ENCODE results near the gene TPCN2.

- no peak for TF ChIP-seq CTCF (conservative IDR thresholded peaks at IDR 0.05; ENCODE audit: low read depth, low read length)
- no peak for TF ChIP-seq EZH2 (IDR thresholded peaks at IDR 0.05; ENCODE audit: borderline replicate concordance, low read depth, low read length, poor library complexity, severe bottlenecking)
Observed at GRCh38 chr11:69078930-69079605, 30.3 kb downstream of the TPCN2 start.

All from A673 (cell line).